ENCODE data around the gene SORL1.

The SORL1 gene

DNA sequence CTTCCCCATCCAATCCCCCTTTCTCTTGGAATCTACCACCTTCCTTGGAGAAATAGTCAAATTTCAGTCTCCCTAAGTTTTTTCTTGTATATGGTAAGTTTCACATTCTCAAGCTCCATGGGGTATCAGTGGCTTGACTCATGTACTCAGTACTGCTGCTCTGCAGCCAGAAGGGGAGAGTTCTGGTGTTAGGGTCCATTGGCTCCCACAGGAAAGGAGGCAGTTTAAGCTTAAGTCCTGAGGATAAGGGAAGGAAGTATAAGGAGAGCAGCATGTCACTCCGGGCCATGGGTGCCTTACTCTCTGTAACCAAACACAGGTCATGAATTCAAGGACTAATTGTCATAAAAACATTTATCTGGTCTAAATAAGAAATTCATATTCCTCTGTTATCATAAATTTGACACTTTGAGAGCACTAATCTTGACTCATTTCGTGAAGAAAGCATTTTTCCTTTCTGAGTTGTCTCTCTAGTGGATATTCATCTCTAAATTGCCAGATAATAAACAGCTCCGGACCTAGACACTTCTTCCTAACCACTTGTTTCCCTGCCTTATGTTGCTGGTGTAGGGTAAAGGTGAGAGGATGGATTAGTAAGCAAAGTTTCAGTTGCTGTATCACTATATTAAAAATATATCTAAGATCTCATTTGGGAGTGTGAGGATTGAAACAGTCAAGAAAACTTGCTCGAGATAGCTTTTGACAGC is 20.1 kb upstream of the SORL1 start:
- no peak for DNase-seq

DNA sequence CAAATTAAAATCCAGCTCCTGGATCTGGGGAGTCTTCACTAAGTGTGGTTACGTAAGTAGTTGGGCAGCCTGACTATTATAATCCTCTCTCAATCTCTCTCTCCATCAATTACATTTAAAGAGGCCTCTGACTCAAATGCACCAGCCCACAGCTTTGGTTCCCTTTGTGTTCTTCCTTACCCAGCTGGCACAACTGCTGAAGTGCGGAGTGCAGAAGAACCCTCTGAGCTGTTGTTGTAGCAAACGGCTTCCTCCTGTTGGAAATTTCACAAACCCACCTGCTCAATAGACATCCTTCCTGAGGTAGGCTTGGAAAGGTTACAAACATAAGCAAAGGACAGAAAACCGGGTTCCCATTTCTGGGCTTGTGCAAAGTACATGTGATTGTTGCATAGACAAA is 17.0 kb upstream of the SORL1 start:
- no peak for DNase-seq

DNA sequence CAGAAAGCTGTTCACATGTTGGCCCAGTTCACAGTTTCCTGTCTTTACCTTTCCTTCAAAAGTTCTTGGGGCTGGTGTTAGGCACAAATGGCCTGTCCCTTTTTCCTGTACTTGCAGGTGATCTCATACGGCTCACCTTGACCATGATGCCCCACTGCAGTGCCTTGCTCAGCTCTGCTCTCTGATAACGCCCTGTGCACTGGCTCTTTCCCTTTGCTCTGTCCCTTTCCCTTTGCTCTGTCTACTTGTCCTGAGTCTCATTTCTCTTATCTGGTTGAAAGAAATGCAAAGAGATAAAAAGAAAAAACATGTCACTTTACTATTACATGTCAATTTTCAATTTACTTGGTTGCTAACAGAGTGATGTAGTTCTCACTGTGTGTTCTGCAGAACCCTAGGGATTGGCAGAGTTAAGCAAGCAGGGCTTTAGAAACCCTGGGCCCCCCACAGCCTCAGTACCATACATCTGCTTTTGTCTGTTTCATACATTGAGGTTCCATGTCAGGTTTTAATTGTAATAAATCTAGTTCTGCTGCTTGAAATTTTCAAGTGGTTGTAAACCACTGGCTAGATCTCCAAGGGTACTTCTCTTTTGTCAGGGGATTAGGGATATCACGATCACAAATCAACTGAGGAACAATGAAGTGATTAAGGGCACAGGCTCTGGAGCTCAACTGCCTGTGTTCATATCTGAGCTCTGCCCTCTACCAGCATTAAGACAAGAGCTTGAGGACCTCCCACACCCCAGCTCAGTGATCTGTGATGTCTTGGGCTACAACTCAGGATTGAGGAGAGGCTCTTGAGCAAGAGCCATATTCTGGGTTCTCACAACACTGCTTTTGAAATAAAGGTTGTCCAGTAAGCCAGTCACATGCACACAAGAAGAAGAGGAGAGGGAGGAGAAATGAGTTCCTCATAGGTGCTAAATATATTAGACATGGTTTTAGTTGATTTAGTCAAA is 16.3 kb upstream of the SORL1 start:
- no peak for DNase-seq

DNA sequence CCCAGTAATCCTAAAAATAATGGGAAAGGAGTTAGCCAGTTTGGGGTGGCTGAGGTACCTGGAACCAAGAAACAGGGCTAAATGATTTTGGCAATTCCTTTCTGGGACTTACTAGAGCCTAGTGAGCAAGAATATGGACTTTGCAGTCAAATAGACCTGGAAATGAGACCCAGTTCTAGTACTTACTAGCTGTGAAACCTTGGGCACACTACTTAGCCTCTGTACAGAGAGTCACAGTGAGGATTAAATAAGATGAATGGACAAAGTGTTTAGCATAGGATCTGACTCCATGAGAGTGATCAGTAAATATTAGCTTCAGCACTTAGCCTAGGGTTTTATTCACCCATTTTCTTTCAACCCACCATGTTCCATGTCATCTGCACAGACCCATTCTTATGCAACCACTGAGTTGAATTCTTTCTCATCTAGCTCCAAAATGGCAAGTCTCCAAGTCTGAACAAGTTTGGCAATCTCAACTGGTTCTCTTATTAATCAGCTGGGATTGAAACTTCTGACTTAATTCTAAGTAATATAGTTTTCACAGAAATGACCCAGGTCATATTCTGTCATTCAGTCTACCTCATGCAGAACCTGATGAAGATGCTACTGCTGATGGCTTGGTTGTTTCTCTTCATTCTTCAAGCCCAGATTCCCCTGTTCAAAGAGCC is 15.0 kb upstream of the SORL1 start:
- DNase-seq, result no peak

DNA sequence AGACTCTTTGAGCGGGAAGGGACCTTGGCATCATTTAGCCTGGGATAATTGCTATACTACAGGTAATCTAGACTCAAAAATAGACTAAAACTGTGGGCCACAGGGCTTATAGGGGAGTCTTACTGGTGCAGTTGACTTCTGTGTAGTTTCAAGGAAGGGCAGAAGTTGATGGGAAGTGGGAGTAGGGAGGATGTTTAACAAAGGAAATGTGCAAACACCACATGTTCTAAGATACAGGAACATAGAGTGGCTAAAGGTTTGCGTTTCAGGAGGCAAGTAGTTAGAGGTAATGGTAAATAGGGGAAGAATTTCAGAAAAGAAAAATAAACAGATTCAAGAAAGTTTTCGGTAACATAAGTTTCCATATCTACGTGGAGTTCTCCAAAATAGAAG is 14.4 kb upstream of the SORL1 start:
- no peak for DNase-seq

DNA sequence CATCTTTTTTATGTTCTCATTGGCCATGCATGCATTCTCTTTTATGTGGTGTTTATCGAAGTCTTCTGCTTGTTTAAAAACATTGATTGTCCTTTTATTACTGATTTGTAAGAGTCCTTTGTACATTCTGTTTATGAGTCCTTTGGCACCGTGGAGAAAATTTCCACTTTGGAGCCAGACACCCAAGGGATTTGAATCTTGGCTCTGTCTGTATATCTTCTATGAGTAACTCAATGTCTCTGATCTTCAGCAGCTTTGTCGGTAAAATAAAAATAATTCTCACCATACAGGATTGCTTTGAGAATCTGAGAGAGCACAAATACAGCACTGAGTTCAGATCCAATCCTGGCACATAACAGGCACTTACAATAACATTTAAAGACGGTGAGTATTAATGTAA is 12.8 kb upstream of the SORL1 start:
- no peak for DNase-seq

DNA sequence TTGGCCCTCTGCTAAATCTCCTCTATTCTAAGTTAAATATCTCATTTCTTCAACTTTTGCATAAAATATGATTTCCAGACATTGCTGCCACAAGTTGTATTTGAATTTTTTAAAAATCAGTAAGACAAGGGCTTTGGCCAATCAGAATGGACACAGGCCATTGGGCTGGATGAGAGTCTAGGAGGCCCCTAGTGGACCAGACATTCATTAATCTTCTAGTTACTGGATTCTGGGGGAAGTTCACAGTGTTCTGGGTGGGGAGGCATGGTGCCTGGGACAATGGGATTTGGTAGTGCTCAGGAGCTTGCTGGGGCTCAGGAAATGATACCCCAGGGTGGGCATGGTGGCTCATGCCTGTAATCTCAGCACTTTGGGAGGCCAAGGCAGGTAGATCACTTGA is 12.4 kb upstream of the SORL1 start:
- DNase-seq, result no peak

DNA sequence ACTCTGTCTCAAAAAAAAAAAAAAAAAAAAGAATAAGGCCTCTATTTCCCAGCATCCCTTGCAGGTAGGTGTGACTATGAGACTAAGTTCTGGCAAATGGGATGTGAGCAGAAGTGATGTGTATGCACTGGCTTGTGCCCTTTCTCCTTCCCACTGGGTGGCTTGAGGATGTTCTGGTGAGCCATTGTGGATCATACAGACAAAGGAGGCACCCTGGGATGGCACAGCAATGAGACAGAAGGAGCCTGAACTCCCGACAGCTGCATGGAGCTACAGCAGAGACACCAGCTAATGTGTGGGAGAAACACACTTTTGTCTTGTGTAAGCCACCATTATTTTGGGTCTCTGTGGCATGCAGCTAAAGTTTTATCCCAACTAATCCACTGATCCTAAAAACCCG is 10.6 kb upstream of the SORL1 start:
- no peak for DNase-seq

DNA sequence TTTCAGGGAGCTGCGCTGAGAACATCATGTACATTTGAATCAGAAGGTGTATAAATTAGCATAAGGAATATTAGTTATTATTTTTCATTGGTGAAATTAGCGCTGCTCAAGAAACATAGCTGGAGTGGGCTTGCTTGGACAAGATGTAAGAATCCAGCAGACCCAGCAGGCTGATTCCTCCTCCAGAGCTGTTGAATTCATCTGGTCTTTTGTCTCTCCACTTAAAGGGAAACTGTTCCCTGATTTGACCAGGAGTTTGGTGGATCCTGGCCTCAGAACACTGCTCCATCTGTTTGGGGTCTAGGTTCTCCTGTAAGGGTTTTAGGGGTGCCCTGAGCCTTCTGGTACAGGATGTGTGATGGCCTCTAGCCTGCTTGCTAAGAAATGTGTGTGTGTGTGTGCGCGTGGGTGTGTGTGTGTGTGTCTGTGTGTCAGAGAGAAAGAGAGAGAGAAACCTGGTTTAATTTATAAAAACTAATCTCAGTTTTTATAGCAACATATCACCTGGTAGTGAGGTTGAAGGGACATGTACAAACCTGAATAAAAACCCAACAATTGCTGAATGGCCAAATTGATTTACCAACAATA is 8.3 kb upstream of the SORL1 start:
- no peak for DNase-seq

DNA sequence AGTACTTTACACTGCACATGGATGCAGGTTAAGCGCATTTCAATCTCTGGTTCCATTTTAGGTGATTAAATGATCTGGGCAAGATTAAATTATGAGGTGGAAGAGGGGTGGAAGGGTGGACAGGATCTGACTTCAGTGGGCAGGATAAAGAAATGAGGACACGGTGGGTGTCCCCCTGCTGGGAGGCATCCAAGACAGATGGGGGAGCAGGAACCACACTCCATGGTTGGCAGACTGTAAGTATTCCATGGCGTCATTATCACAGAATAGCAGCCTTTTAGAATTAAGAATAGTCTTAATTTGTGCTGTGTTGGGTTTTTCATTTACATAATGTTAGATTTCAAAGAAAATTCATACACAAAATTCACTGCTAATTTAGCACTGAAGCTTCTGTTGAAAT is 7.6 kb upstream of the SORL1 start:
- DNase-seq, result no peak

DNA sequence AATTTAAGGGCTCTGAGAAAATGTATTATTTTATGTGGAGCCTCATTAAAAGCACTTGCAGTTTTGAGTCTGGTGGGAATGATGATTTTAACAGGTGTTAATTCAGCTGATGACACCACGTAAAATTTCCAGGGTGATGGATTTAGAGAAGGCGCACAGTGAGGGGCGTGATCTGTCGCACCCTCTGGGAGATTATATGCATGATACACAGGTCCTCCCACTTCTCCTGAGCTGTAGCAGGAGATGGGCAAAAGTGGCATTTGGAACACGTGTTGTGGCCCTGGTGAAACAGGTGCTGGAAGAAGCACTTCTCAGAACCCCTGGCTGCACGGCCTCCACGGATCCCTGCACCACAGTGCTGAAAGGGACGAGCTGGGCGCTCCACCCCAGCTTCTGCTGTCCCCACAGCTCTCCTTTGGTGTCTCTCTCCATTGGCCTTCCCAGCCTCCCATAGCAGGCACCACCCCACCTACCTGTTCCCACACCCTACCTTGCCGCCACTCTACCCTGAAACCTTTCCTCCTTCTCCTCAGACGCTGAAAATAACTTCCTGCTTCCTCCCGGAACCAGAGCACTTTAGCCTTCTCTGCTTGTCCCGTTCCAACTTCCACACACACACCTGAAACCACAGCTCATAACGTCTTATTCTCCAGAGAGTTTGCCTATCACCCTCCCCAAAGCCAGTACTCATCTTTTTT is 6.9 kb upstream of the SORL1 start:
- no peak for DNase-seq

DNA sequence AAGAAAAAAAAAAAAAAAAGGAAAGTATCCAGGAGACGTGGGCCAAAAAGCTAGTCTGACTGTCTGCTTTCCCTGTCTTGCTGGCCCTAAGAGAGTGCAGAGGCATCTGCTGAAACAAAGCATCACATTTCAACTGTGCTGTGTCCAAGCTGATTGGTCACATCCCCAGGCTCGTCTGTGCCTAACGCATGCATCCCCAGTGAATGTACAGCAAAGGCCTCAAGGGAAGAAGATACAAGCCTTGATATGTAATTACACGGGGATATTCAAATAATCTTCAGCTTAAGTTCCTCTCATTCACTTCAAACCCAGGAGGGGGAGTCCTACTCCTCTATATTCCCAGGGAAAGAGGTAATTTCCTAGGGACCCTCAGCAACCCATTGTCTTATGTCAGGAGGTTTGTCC is 5.4 kb upstream of the SORL1 start:
- no peak for DNase-seq

DNA sequence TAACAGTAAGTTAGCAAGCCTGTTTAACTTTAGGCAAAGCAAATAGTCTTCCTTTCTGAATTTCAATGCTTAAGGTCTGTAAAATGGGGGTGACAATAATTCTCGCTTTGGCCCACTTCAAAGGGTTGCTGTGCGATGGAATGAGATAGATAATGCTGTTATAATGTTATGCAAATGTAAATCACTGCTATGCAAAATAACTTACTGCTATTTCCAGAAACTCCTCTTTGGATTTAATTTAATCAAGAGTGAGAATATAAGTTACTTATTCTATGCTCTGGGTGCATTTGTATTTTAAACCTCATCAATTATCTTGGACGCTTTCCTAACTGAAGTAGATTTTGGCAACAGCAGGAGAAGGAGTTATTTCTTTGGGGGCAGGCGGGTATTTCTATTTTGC is 4.1 kb upstream of the SORL1 start:
- no peak for DNase-seq

DNA sequence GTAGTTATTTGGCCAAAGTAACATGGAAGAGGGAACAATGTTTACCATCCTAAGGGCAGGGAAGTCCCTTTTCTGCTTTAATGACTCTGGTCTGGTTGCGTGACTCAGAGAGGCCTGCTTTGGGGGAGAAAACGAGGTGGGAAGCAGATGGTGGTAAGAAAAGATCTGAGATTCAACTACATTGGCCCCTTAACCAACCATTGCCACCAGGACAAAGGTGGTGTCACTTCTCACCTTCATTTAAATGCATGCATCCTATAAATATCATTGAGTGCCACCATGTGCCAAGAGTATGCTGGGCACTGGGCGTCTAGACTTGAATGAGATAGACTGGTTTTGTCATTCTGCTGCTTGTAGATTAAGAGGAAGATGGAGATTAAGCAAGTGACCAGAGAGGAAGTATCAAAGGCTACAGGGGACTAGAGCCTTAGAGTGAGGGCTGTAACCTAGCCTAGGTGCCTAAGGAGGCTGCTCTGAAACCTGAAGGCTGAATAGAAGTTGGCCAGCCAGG is 3.6 kb upstream of the SORL1 start:
- no peak for DNase-seq

DNA sequence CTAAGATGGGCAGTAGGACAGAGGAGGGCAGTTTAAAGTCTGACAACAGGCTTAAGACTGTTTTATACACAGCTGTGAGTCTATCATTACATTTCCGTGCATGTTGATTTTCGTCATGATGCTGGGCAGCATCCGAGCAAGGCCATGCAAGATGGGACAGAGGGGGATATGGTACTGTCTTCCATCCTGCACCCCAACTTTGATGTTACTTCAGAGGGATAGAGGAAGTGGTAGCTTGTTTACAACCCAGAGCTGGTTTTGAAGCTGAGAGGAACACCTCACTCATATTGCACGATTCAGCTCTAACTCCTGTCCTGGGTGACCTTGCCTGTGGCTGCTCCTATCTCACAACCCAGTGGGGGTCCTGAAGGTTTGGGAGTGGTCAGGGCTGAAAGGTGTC is 3.0 kb upstream of the SORL1 start:
- no peak for DNase-seq

DNA sequence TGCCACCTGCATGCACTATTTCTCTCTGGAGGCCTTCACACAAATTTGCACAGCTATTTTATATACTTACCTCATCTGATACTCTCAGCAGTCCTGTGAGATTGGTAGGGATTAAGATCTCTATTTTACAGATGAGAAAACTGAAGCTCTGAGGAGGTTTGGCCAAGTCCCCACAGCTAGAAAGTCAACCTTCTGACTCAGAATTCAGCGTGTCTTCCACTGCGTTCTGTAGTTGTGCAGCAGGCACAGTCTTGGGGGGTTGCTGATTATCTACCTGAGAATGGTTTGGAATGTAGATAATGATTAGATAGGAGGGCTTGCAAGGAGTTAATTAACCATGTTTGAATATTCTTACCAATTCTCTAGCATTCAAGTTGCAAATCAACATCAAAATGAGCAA is 2.5 kb upstream of the SORL1 start:
- DNase-seq, result no peak

DNA sequence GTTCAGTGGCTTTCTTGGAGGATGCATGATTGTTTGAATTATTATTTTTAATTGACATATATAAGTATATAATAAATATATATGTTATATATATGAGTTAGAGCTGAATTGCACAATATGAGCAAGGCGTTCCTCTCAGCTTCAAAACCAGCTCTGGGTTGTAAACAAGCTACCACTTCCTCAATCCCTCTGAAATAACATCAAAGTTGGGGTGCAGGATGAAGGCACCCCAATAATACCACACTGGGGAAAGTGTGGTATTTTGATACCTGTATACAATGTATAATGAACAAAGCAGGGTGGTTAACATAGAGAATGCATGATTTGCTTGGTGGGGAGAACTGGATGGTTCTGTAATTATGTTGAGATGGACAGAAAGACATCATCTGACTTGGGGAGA is 1.7 kb upstream of the SORL1 start:
- no peak for DNase-seq

DNA sequence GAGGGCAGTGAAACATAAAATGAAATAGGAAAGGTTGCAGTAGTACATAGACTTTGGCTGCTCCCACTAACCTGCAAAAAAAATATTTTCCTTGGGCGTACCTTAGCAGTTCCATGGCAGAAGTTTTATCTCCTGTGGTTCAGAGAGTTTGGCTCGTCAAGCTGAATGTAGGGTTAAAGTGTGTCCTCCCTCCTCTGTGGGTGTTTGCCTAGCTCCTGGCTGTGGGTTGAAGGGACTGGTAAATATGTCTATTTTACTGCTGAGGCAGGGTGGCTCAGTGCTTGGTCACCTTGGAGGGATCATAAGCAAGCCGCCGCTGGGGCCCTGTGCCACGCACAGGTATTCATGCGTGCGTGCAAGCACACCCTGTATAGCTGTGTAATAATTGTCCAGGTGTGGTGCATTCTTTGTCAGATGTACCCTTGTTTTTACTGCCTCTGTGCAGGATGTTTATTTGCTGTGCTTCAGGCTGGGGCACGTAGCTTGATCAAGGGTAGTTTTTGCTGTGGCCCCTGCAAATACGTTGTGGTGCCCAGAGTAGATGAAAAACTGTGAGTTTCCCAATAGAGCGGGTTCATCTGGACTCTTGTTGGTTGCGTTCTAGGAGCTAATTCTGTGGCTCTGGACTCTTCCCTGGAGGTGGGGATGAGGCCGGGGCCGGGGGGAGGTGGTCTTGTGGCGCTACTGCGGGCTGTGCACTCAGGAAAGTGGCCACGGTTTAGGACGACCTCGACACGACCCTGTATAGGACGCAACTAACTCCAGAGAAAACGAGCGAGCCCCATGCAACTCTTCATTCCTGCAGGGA is 732 bp upstream of the SORL1 start:
- DNase-seq, result no peak

DNA sequence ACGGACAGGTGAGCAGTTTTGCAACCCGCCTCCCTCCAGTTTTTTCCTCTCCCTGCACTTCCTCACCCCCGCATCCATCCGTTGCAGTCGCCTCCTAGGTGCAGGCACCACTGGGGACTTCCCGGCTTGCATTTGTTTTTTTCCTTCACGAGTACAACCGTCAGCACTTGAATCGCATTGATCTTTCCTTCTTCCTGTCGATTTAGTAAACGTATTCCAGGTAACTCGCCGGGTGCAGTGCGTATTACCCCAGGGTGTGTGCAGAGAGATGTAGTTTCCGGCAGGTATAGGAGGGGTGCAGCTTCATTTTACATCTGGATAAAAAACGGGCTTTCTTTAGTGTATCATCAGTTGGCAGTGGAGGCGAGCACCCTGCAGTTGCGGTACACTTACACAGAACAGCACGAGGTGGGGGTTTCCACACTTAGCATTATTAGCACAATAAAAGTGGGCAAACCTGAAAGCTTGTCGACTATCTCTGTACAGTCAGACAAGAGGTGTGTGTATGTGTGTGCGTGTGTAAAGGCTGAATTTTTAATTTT is 566 bp downstream of the SORL1 start, which contains the start of gene SORL1-AS1:
Gene SORL1-AS1, minus strand, starts transcription at position 359 of the 542 bp plus-strand sequence.
- peak; percentile 46 for DNase-seq

DNA sequence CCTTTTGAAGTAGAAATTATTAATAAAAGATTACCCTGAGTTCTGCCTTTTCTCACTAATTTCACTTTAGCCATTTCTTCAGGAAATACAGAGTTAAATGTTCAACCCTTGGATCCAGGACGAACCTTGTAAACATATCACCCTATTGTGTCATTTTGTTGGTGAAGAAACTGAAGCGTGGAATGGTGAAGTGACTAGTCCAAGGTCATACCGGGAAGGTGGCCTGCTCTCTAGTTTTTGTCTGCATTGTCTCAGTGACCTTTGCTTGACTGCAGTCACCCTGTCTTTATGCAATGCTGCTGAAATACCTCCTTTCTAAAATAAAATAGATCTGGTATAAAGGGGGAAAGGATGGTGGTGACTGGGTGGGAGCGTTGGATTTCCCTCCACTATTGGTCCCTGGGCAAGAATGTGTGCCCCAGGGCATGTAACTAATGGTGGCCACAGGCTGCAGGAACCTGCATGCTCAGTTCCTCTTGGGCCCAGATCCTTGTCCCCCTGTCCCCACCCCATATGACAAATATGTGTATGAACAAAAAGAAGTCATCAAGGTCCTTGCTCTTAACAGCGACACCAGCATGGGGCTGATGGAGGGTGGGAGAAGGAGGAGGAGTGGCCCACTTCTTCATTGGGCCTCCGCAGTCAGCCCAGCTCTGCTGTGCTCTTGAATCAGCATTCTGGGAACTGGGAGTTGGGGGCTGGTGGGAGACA is 1.6 kb downstream of the SORL1 start:
- no peak for DNase-seq

DNA sequence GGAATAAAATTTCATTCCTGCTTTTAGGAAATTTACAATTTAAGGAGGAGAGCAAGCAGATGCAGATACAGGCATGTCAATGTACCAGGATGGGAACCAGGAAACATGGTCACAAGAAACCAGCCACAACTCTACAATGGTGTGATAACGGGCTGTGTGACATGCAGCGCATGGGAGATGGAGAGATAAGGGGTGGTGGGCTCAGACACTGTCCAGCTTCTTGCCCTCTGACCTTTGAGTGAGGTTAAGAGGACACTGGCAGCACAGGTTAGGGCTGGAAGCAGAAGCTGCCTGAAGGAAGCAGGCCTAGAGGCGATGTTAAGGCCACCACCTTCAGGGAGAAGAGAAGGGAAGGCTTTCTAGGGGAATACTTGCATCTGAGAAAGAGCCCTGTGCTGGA is 3.0 kb downstream of the SORL1 start:
- DNase-seq, result no peak
